SK-N-MC (cell line): ENCODE data around the gene PHF2.

Experiments
- EZH2 ChIP-seq: fragments of 200-600 bp; sonication (generic); IDR thresholded peaks from one replicate; pipeline ENCODE4 v1.6.1; 2017; ENCODE audit warnings: antibody characterized with exemption
- FOXP2 ChIP-seq: optimal IDR thresholded peaks from 2 replicates; pipeline ENCODE3; 2011; ENCODE audit warnings: mild to moderate bottlenecking, moderate library complexity; ENCODE audit not compliant: insufficient read depth; ENCODE audit errors: extremely low read length, control extremely low read depth
- POLR2AphosphoS5 ChIP-seq: IDR thresholded peaks from 2 replicates; pipeline ENCODE4 v1.6.1; 2012; ENCODE audit warnings: mild to moderate bottlenecking, low read depth, low read length, borderline replicate concordance

- no peak for TF ChIP-seq POLR2AphosphoS5
- no peak for TF ChIP-seq EZH2
- no peak for TF ChIP-seq FOXP2
Measured at GRCh38 chr9:93637886-93638285, 61.5 kb downstream of the PHF2 start.
